Thyroid gland (tissue), 4 donors: ENCODE data around the gene HOXB3. TPM values are rescaled to one million over a fixed set of nuclear protein-coding genes. Genes with fewer than 3 reads are reported as not detected.

ENCODE experiments used
- DNase-seq, 2 donors: peaks; one replicate each; pipeline ENCODE4 v3.0.0-alpha.2; 2019
- H3K27ac ChIP-seq, 3 donors: fragments of 200-600 bp; sonication (generic); 1 replicate in 2 of 3; 2 replicates in 1 of 3; pipeline ENCODE4 v1.5.1; 2016 to 2019; ENCODE audit warnings: mild to moderate bottlenecking in 1 of 3, moderate library complexity in 1 of 3
- H3K27me3 ChIP-seq: fragments of 200-600 bp; sonication (generic); one replicate; pipeline ENCODE4 v1.5.1; 2019
- H3K36me3 ChIP-seq, 2 donors: fragments of 200-600 bp; sonication (generic); one replicate each; pipeline ENCODE4 v1.5.1; 2016 to 2019
- H3K4me1 ChIP-seq, 2 donors: fragments of 200-600 bp; sonication (generic); one replicate each; pipeline ENCODE4 v1.5.1; 2017 to 2019
- H3K4me3 ChIP-seq, 3 donors: fragments of 200-600 bp; sonication (generic); replicated peaks in 1 of 3; 1 replicate in 2 of 3; 2 replicates in 1 of 3; pipeline ENCODE4 v1.5.1; 2016; ENCODE audit warnings: mild to moderate bottlenecking in 1 of 3
- H3K9me3 ChIP-seq: fragments of 200-600 bp; sonication (generic); one replicate; pipeline ENCODE4 v1.5.1; 2017
- CTCF ChIP-seq, 6 experiments: fragments of 200-600 bp in 3 of 6; fragments of 450-650 bp in 3 of 6; sonication (generic) in 3 of 6; IDR thresholded peaks; one replicate each; pipeline ENCODE4 v1.5.1; 2016 to 2019; ENCODE audit warnings: antibody characterized with exemption in 6 of 6, mild to moderate bottlenecking in 2 of 6, inconsistent platforms in 1 of 6, moderate library complexity in 1 of 6
- POLR2A ChIP-seq, 2 donors: fragments of 450-650 bp; IDR thresholded peaks; one replicate each; pipeline ENCODE4 v1.6.1; 2017; ENCODE audit warnings: antibody characterized with exemption in 2 of 2, mild to moderate bottlenecking in 2 of 2, moderate library complexity in 1 of 2
- WGBS, 2 donors: methylation state at CpG; one replicate each; pipeline ENCODE4 v1.1.5; 2017; 5-methylcytosine and 5-hydroxymethylcytosine counted together
- intact Hi-C: fragments of 100-400 bp; cut with DNase I; formaldehyde crosslinking; loops from one replicate; pipeline ENCODE4 v1.15.1; 2023
- total RNA-seq, 4 donors: library from RNA; depleted of rRNA; stranded (reverse); fragments of >200 nt; gene quantifications; one replicate each; pipeline ENCODE4 v1.2.3, GENCODE V29; 2016

Gene HOXB3
- total RNA-seq, 4 donors from 2014 or later: 1.5 to 6.7 (median 4.3) TPM

DNA sequence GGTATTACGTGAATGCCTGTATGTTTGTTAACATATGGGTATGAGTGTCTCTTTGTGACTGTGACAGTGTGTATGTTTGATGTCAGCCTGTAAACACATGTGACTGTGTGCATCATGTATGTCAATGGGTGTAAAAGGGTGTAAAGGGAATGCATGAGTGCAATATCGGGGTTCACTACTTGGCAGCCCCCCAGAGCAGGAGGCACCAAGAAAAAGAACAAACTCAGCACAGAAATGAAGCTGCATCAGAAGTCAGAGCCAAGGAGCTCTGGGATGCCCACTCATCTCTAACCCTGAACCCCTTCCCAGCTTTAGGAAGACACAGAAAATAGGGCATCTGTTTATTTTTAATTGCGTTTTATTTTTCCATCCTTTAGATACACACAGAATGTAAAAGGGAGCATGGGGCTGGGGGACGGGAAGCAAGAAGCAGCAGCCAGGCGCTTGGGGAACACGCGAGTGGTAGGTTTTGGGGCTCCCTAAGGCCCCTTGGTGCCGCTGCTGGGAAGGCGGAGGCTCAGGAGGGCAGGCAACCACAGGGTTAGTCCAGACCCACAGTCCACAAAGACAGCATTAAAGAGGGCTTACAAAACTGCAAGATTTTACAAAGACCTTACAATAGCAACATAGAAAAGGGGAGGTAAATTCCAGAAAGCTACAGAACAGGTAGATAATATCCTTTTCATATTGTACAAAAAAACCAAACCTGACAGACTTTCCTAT, 17.0 kb upstream of the HOXB3 start:
- TF ChIP-seq CTCF (IDR thresholded peaks at IDR 0.05) (no peak), POLR2A (IDR thresholded peaks at IDR 0.05) (no peak)
- H3K4me1 ChIP-seq: peaks cover 9 to 29% of the 10 kb centered on the region in 2 donors
- no peak for DNase-seq
- intact Hi-C loops: no loop called here
- H3K27me3 ChIP-seq: peaks cover 71% of the 10 kb centered on the region
- H3K9me3 ChIP-seq: no peaks in the 10 kb centered on the region
- no peaks in the 10 kb centered on the region for H3K36me3 ChIP-seq
- H3K4me3 ChIP-seq: no peak overlapping the region
- no peak overlapping the region for H3K27ac ChIP-seq
- 42 to 44% methylated on average over 9 of the region's 9 CpGs for WGBS, 2 donors

- H3K27ac ChIP-seq: no peak overlapping the region
- H3K4me3 ChIP-seq: no peak overlapping the region
- peaks cover 74% of the 10 kb centered on the region for H3K27me3 ChIP-seq
- no peaks in the 10 kb centered on the region for H3K36me3 ChIP-seq
- TF ChIP-seq POLR2A (IDR thresholded peaks at IDR 0.05): no peak
- TF ChIP-seq CTCF (IDR thresholded peaks at IDR 0.05): no peak
- DNase-seq: no peak
- H3K9me3 ChIP-seq: no peaks in the 10 kb centered on the region
- WGBS, 2 donors: 33 to 38% methylated on average over 41 of the region's 41 CpGs
- intact Hi-C loops: no loop called here
- peaks cover 9 to 21% of the 10 kb centered on the region in 2 donors for H3K4me1 ChIP-seq
Observed at GRCh38 chr17:48605991-48606891, 16.2 kb upstream of the HOXB3 start.

- no peak for DNase-seq
- no peak overlapping the region for H3K27ac ChIP-seq
- H3K9me3 ChIP-seq: no peaks in the 10 kb centered on the region
- peaks cover 5 to 13% of the 10 kb centered on the region in 2 donors for H3K4me1 ChIP-seq
- H3K36me3 ChIP-seq: no peaks in the 10 kb centered on the region
- no peak for TF ChIP-seq POLR2A (IDR thresholded peaks at IDR 0.05)
- no peak for TF ChIP-seq CTCF (IDR thresholded peaks at IDR 0.05)
- no peak overlapping the region for H3K4me3 ChIP-seq
- intact Hi-C loops: no loop called here
- WGBS, 2 donors: 17 to 25% methylated on average over 10 of the region's 10 CpGs
- peaks cover 70% of the 10 kb centered on the region for H3K27me3 ChIP-seq
Observed at GRCh38 chr17:48605409-48605919, 15.4 kb upstream of the HOXB3 start.

- no peak within 1 kb of the TSS for H3K4me3 ChIP-seq
- H3K9me3 ChIP-seq: no peaks in the 10 kb centered on the region
- no peak within 1 kb of the TSS for H3K27ac ChIP-seq
- H3K27me3 ChIP-seq: peaks cover 64% of the 10 kb centered on the region
- TF ChIP-seq POLR2A (IDR thresholded peaks at IDR 0.05) (no peak), CTCF (IDR thresholded peaks at IDR 0.05) (no peak)
- intact Hi-C loops: no loop called here
- 13 to 20% methylated on average over 16 of the region's 16 CpGs for WGBS, 2 donors
- H3K4me1 ChIP-seq: peaks cover 0 to 8% of the 10 kb centered on the region in 2 donors
- H3K36me3 ChIP-seq: no peaks in the 10 kb centered on the region
- no peak for DNase-seq
Observed at GRCh38 chr17:48604770-48605329, 14.8 kb upstream of the HOXB3 start, which contains the start of gene HOXB6. HOXB6 (minus strand) TSS chr17:48604986; CDS start chr17:48598150, 6,836 bp downstream.
